HL-60 (cell line): ENCODE results near the gene NTN3.

Experiments
- CTCF ChIP-seq: IDR thresholded peaks from one replicate; pipeline ENCODE4 v1.5.1; 2011; ENCODE audit warnings: low read length, control low read depth, inconsistent platforms; ENCODE audit not compliant: insufficient read depth
- GABPA ChIP-seq: IDR thresholded peaks from 2 replicates; pipeline ENCODE4 v1.6.1; 2012; ENCODE audit warnings: low read depth
- POLR2AphosphoS5 ChIP-seq: IDR thresholded peaks from 2 replicates; pipeline ENCODE4 v1.6.1; 2012; ENCODE audit warnings: low read depth
- TF ChIP-seq, protein P1 (sequence below): IDR thresholded peaks from 2 replicates; pipeline ENCODE4 v1.6.1; 2012; ENCODE audit warnings: low read depth; ENCODE audit not compliant: insufficient replicate concordance

- TF ChIP-seq CTCF: no peak
- TF ChIP-seq POLR2AphosphoS5: no peak
- no peak for TF ChIP-seq GABPA
- TF ChIP-seq, protein P1, sequence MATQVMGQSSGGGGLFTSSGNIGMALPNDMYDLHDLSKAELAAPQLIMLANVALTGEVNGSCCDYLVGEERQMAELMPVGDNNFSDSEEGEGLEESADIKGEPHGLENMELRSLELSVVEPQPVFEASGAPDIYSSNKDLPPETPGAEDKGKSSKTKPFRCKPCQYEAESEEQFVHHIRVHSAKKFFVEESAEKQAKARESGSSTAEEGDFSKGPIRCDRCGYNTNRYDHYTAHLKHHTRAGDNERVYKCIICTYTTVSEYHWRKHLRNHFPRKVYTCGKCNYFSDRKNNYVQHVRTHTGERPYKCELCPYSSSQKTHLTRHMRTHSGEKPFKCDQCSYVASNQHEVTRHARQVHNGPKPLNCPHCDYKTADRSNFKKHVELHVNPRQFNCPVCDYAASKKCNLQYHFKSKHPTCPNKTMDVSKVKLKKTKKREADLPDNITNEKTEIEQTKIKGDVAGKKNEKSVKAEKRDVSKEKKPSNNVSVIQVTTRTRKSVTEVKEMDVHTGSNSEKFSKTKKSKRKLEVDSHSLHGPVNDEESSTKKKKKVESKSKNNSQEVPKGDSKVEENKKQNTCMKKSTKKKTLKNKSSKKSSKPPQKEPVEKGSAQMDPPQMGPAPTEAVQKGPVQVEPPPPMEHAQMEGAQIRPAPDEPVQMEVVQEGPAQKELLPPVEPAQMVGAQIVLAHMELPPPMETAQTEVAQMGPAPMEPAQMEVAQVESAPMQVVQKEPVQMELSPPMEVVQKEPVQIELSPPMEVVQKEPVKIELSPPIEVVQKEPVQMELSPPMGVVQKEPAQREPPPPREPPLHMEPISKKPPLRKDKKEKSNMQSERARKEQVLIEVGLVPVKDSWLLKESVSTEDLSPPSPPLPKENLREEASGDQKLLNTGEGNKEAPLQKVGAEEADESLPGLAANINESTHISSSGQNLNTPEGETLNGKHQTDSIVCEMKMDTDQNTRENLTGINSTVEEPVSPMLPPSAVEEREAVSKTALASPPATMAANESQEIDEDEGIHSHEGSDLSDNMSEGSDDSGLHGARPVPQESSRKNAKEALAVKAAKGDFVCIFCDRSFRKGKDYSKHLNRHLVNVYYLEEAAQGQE: no peak
Measured at GRCh38 chr16:2457267-2457666, 13.8 kb upstream of the NTN3 start.
